H1 (cell line): Measurements from ENCODE around the gene F5. TPM values are rescaled to one million over a fixed set of nuclear protein-coding genes. Genes with fewer than 3 reads are reported as not detected.

Source experiments
- CTCF ChIA-PET: fragments of 300-600 bp; sonication (Branson Sonifier 250); formaldehyde crosslinking; loops from one replicate; lab custom pipeline; 2021; ENCODE audit not compliant: partially characterized antibody; lab: Charles Lee
- POLR2A ChIA-PET: fragments of 300-600 bp; sonication (Branson Sonifier 250); formaldehyde crosslinking; loops from one replicate; lab custom pipeline; 2021; ENCODE audit warnings: inconsistent platforms; ENCODE audit not compliant: partially characterized antibody; lab: Charles Lee
- DNase-seq, 2 experiments: peaks; one replicate each; pipeline versions ENCODE4 v3.0.0 to v3.0.0-alpha.2; 2010 to 2022; ENCODE audit warnings: low spot score in 2 of 2, low read depth in 1 of 2, mixed read lengths in 1 of 2
- FAIRE-seq: peaks from 2 replicates; lab custom pipeline; 2011; peaks lifted over from hg19 to GRCh38; lab: Jason Lieb, UNC
- H2AFZ ChIP-seq: 2 replicates; pipeline ENCODE4 v1.8.1; 2012; ENCODE audit warnings: low read length, inconsistent platforms
- H2AK5ac ChIP-seq: 2 replicates; pipeline ENCODE4 v1.6.1; 2013; ENCODE audit warnings: low read depth, low read length
- H2BK120ac ChIP-seq: replicated peaks from 2 replicates; pipeline ENCODE3; 2013; ENCODE audit warnings: low read depth, low read length, inconsistent platforms
- H2BK12ac ChIP-seq: 2 replicates; pipeline ENCODE4 v1.6.1; 2013; ENCODE audit warnings: low read depth, low read length
- H2BK15ac ChIP-seq: 2 replicates; pipeline ENCODE4 v1.6.1; 2013; ENCODE audit warnings: low read length
- H2BK20ac ChIP-seq: 2 replicates; pipeline ENCODE4 v1.6.1; 2013; ENCODE audit warnings: low read length
- H2BK5ac ChIP-seq: 2 replicates; pipeline ENCODE4 v1.6.1; 2013; ENCODE audit warnings: low read depth, low read length
- H3K14ac ChIP-seq: 2 replicates; pipeline ENCODE4 v1.6.1; 2013; ENCODE audit warnings: inconsistent platforms; ENCODE audit not compliant: insufficient read length
- H3K18ac ChIP-seq: 2 replicates; pipeline ENCODE4 v1.6.1; 2013; ENCODE audit warnings: low read length; ENCODE audit errors: extremely low read depth
- H3K23ac ChIP-seq: 2 replicates; pipeline ENCODE4 v1.6.1; 2013; ENCODE audit warnings: inconsistent platforms; ENCODE audit not compliant: insufficient read length
- H3K23me2 ChIP-seq: 2 replicates; pipeline ENCODE4 v1.6.1; 2013; ENCODE audit warnings: low read depth, low read length
- H3K27ac ChIP-seq: 2 replicates; pipeline ENCODE4 v1.6.1; 2011; ENCODE audit warnings: low read depth, low read length, inconsistent platforms
- H3K27me3 ChIP-seq, 4 experiments: replicated peaks in 1 of 4; 1 replicate in 1 of 4; 2 replicates in 3 of 4; pipeline versions ENCODE4 v1.6.1 to v1.8.1; 2011 to 2013; ENCODE audit warnings: low read length in 3 of 4, mild to moderate bottlenecking in 3 of 4, inconsistent platforms in 2 of 4, mixed read lengths in 2 of 4, moderate library complexity in 1 of 4; ENCODE audit not compliant: control insufficient read depth in 3 of 4, insufficient read depth in 3 of 4; ENCODE audit errors: extremely low read depth in 1 of 4
- H3K36me3 ChIP-seq, 4 experiments: 2 replicates each; pipeline versions ENCODE4 v1.6.1 to v1.8.1; 2011 to 2013; ENCODE audit warnings: mild to moderate bottlenecking in 4 of 4, low read length in 3 of 4, moderate library complexity in 2 of 4, control low read depth in 1 of 4, inconsistent platforms in 1 of 4; ENCODE audit not compliant: insufficient read depth in 4 of 4, control insufficient read depth in 2 of 4
- H3K4ac ChIP-seq: replicated peaks from 2 replicates; pipeline ENCODE3; 2013; ENCODE audit warnings: low read length, low read depth, mixed read lengths, inconsistent platforms; ENCODE audit not compliant: insufficient read length
- H3K4me1 ChIP-seq, 4 experiments: replicated peaks in 1 of 4; 1 replicate in 1 of 4; 2 replicates in 3 of 4; pipeline versions ENCODE4 v1.6.1 to v1.8.1; 2011 to 2013; ENCODE audit warnings: low read length in 3 of 4, inconsistent platforms in 2 of 4, mixed read lengths in 1 of 4; ENCODE audit not compliant: insufficient read depth in 4 of 4, control insufficient read depth in 3 of 4
- H3K4me2 ChIP-seq, 2 experiments: 2 replicates each; pipeline versions ENCODE4 v1.6.1 to v1.8.1; 2011 to 2013; ENCODE audit warnings: low read depth in 2 of 2, low read length in 2 of 2, control low read depth in 1 of 2, inconsistent platforms in 1 of 2, mild to moderate bottlenecking in 1 of 2; ENCODE audit not compliant: insufficient read depth in 1 of 2
- H3K4me3 ChIP-seq, 4 experiments: fragments of 200-600, 300-600 bp in 1 of 4; sonication (generic), shearing (Covaris generic), sonication (Bioruptor Twin) in 1 of 4; 2 replicates each; pipeline versions ENCODE4 v1.5.1 to v1.8.1; 2011 to 2016; ENCODE audit warnings: low read length in 4 of 4, low read depth in 3 of 4, control low read depth in 2 of 4, inconsistent platforms in 2 of 4, mild to moderate bottlenecking in 2 of 4, mixed read lengths in 1 of 4, moderate library complexity in 1 of 4; ENCODE audit not compliant: insufficient read depth in 2 of 4; ENCODE audit errors: extremely low read depth in 1 of 4
- H3K56ac ChIP-seq: replicated peaks from 2 replicates; pipeline ENCODE3; 2013; ENCODE audit warnings: low read depth, mild to moderate bottlenecking, mixed read lengths, low read length, inconsistent platforms; ENCODE audit not compliant: insufficient read length
- H3K79me1 ChIP-seq: 2 replicates; pipeline ENCODE4 v1.6.1; 2013; ENCODE audit warnings: low read depth, low read length, control low read depth
- H3K79me2 ChIP-seq, 2 experiments: 2 replicates each; pipeline versions ENCODE4 v1.6.1 to v1.8.1; 2012 to 2013; ENCODE audit warnings: low read length in 2 of 2, mild to moderate bottlenecking in 2 of 2, inconsistent platforms in 1 of 2; ENCODE audit not compliant: insufficient read depth in 2 of 2, control insufficient read depth in 1 of 2
- H3K9ac ChIP-seq, 4 experiments: replicated peaks in 1 of 4; 1 replicate in 1 of 4; 2 replicates in 3 of 4; pipeline versions ENCODE4 v1.6.1 to v1.8.1; 2011 to 2013; ENCODE audit warnings: low read depth in 3 of 4, low read length in 3 of 4, control low read depth in 2 of 4, mild to moderate bottlenecking in 2 of 4, moderate library complexity in 2 of 4, inconsistent platforms in 1 of 4; ENCODE audit errors: extremely low read depth in 1 of 4
- H3K9me3 ChIP-seq, 2 experiments: 2 replicates each; pipeline versions ENCODE4 v1.6.1 to v1.8.1; 2012 to 2013; ENCODE audit warnings: mild to moderate bottlenecking in 2 of 2, moderate library complexity in 2 of 2, control low read depth in 1 of 2, inconsistent platforms in 1 of 2, low read depth in 1 of 2, low read length in 1 of 2, mixed read lengths in 1 of 2; ENCODE audit not compliant: insufficient read depth in 2 of 2
- H4K20me1 ChIP-seq, 2 experiments: replicated peaks in 1 of 2; 2 replicates each; pipeline versions ENCODE3 to v1.8.1; 2011 to 2013; ENCODE audit warnings: inconsistent platforms in 2 of 2, low read length in 2 of 2, mild to moderate bottlenecking in 1 of 2; ENCODE audit not compliant: insufficient read depth in 2 of 2, control insufficient read depth in 1 of 2
- H4K5ac ChIP-seq: 2 replicates; pipeline ENCODE4 v1.6.1; 2013; ENCODE audit warnings: low read length, low read depth, mixed read lengths, inconsistent platforms; ENCODE audit not compliant: insufficient read length
- H4K8ac ChIP-seq: 2 replicates; pipeline ENCODE4 v1.8.0; 2013; ENCODE audit warnings: mild to moderate bottlenecking, moderate library complexity, low read length, inconsistent platforms; ENCODE audit not compliant: insufficient read depth; ENCODE audit errors: extremely low read depth
- H4K91ac ChIP-seq: replicated peaks from 2 replicates; pipeline ENCODE3; 2013; ENCODE audit warnings: low read length, mixed read lengths, inconsistent platforms; ENCODE audit not compliant: insufficient read length
- BACH1 ChIP-seq: IDR thresholded peaks from 2 replicates; pipeline ENCODE4 v1.6.1; 2012; ENCODE audit warnings: low read length, improper control_type of control experiment
- GTF2F1 ChIP-seq: IDR thresholded peaks from 2 replicates; pipeline ENCODE4 v1.6.1; 2012; ENCODE audit warnings: low read depth, low read length, improper control_type of control experiment, borderline replicate concordance
- KDM1A ChIP-seq: fragments of 200-600, 300-600 bp; sonication (generic); IDR thresholded peaks from 2 replicates; pipeline ENCODE4 v1.7.1; 2016; ENCODE audit warnings: mild to moderate bottlenecking, low read length, borderline replicate concordance
- NRF1 ChIP-seq: IDR thresholded peaks from 2 replicates; pipeline ENCODE4 v1.6.1; 2011; ENCODE audit warnings: mild to moderate bottlenecking, low read depth, low read length, improper control_type of control experiment
- PHF8 ChIP-seq: fragments of 200-600 bp; sonication (generic); conservative IDR thresholded peaks from 2 replicates; pipeline ENCODE4 v1.7.1; 2012; ENCODE audit warnings: low read depth, mild to moderate bottlenecking, inconsistent platforms, low read length, moderate library complexity
- RNF2 ChIP-seq: fragments of 200-900, 300-1000 bp; sonication (generic); IDR thresholded peaks from 2 replicates; pipeline ENCODE4 v1.7.1; 2016; ENCODE audit warnings: borderline replicate concordance, low read depth, mild to moderate bottlenecking, antibody characterized with exemption, low read length; ENCODE audit not compliant: poor library complexity, severe bottlenecking; ENCODE audit errors: missing control alignments
- SAP30 ChIP-seq: fragments of 300-600 bp; sonication (generic); IDR thresholded peaks from 2 replicates; pipeline ENCODE4 v1.7.1; 2012; ENCODE audit warnings: low read length, moderate library complexity, mild to moderate bottlenecking, inconsistent platforms; ENCODE audit not compliant: insufficient read depth, insufficient replicate concordance
- SIRT6 ChIP-seq: IDR thresholded peaks from one replicate; pipeline ENCODE4 v1.7.1; 2012; ENCODE audit warnings: low read length, inconsistent platforms
- SIX5 ChIP-seq: IDR thresholded peaks from 2 replicates; pipeline ENCODE4 v1.6.1; 2011; ENCODE audit warnings: mild to moderate bottlenecking, low read depth, low read length
- TEAD4 ChIP-seq: IDR thresholded peaks from 2 replicates; pipeline ENCODE4 v1.6.1; 2012; ENCODE audit warnings: low read depth, low read length, inconsistent platforms, mixed read lengths
- YY1 ChIP-seq: IDR thresholded peaks from 2 replicates; pipeline ENCODE4 v1.6.1; 2011; ENCODE audit warnings: low read depth, mild to moderate bottlenecking, low read length
- WGBS, 2 experiments: shearing (Covaris generic) in 1 of 2; methylation state at CpG; one replicate each; pipeline versions ENCODE4 v1.1.6 to v1.1.7; 2013 to 2015; ENCODE audit warnings: low lambda C conversion rate in 2 of 2, mixed read lengths in 2 of 2, inconsistent platforms in 1 of 2, low coverage in 1 of 2, missing lambda C conversion rate in 1 of 2; ENCODE audit not compliant: insufficient replicate concordance in 2 of 2, insufficient coverage in 1 of 2, insufficient read length in 1 of 2; ENCODE audit errors: extremely low coverage in 1 of 2, missing lambda C conversion rate in 1 of 2; 5-methylcytosine and 5-hydroxymethylcytosine counted together
- polyA plus RNA-seq, 7 experiments: library from polyadenylated mRNA; depleted of rRNA in 3 of 7; stranded (reverse) in 5 of 7; unstranded in 2 of 7; fragments of >200 nt in 5 of 7; fragments of 200-250 nt in 2 of 7; gene quantifications; 1 replicate in 5 of 7; 2 replicates in 1 of 7; 4 replicates in 1 of 7; pipeline versions ENCODE4 v1.2.1 to v1.2.3, GENCODE V29; 2011 to 2013; ENCODE audit warnings: missing spikeins in 2 of 7, mixed read lengths in 2 of 7
- total RNA-seq: library from RNA; stranded (reverse); fragmentation: NEBNext Ultra II Directional; extraction: Animal tissue kit (Norgen Biotek cat#: 25700); gene quantifications from 2 replicates; pipeline ENCODE4 v1.2.1, GENCODE V29; 2021
- TF ChIP-seq, protein P1 (sequence below): IDR thresholded peaks from 2 replicates; pipeline ENCODE4 v1.6.1; 2011; ENCODE audit warnings: low read depth, mild to moderate bottlenecking, low read length; ENCODE audit not compliant: insufficient read depth
- TF ChIP-seq, protein P2 (sequence below): IDR thresholded peaks from 2 replicates; pipeline ENCODE4 v1.6.1; 2012; ENCODE audit warnings: inconsistent platforms

F5 gene
- total and polyA plus RNA-seq, 2 of the 8 experiments (the other 6 are each of a cell fraction or from before 2014, with no cell fraction given) = 0.04 to 0.06 TPM

DNA sequence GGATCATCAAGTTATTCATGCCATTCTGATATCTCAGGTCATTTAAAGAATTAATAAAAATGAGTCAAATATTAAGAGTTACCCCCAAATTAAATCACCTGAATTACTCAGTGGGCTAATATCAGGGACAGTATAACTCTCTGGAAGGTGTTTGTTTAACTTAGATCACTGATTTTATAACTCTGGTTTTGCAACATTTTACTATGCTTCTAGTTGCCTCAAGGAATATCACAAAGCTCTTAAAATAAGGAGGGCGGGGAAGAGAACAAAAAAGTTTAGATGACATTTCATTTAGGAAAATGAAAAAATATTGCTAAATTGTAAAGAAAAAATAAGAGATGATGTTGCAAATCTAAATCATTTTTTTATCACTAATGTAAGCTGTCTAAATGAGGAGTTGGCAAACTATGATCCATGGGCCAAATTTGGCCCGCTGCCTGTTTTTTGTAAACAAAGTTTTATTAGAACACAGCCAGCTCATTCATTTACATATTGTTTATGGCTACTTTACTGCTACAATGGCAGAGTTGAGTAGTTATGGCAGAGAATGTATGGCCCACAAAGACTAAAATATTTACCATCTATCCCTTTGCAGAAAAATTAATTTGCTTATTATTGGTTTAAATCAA lies 68.6 kb downstream of the F5 start:
- Histone ChIP-seq H2BK20ac (no peak overlapping the region), H4K8ac (no peak overlapping the region), H2BK120ac (no peak overlapping the region), H3K27ac (no peak overlapping the region), H2AK5ac (no peak overlapping the region), H4K91ac (no peak overlapping the region), H3K36me3 (no peaks in the 10 kb centered on the region), H3K79me2 (no peaks in the 10 kb centered on the region), H2BK5ac (no peak overlapping the region), H3K27me3 (no peaks in the 10 kb centered on the region), H3K18ac (no peak overlapping the region), H3K9ac (no peak overlapping the region), H4K5ac (no peak overlapping the region), H3K4me3 (no peak overlapping the region), H3K4ac (no peak overlapping the region), H3K14ac (no peak overlapping the region), H2AFZ (no peak overlapping the region), H3K4me1 (no peaks in the 10 kb centered on the region), H2BK12ac (no peak overlapping the region), H4K20me1 (no peaks in the 10 kb centered on the region), H3K9me3 (no peaks in the 10 kb centered on the region), H2BK15ac (no peak overlapping the region), H3K56ac (no peak overlapping the region), H3K4me2 (no peak overlapping the region), H3K23ac (no peak overlapping the region), H3K79me1 (no peaks in the 10 kb centered on the region), H3K23me2 (no peaks in the 10 kb centered on the region)
- ChIA-PET CTCF (interaction anchor here (1.1 to 1.5 kb wide), 2 partner anchors 29 to 39 kb away, joined by 3 to 4 read pairs; no protein-coding TSS in a partner anchor), POLR2A (no interaction called here)
- DNase-seq = no peak
- WGBS, 2 experiments = 85% methylated on average over 2 of the region's 2 CpGs; no CpG with 5 or more reads in 1 of the 2 experiments
- FAIRE-seq = no peak
- TF ChIP-seq SIX5 (no peak), NRF1 (no peak), SIRT6 (no peak), BACH1 (no peak), KDM1A (no peak), YY1 (no peak), TEAD4 (no peak), SAP30 (no peak), GTF2F1 (no peak), PHF8 (no peak), RNF2 (no peak)
- TF ChIP-seq, protein P1, sequence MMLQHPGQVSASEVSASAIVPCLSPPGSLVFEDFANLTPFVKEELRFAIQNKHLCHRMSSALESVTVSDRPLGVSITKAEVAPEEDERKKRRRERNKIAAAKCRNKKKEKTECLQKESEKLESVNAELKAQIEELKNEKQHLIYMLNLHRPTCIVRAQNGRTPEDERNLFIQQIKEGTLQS = no peak
- TF ChIP-seq, protein P2, sequence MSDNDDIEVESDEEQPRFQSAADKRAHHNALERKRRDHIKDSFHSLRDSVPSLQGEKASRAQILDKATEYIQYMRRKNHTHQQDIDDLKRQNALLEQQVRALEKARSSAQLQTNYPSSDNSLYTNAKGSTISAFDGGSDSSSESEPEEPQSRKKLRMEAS = no peak
